Omental fat pad (tissue), 4 donors: ENCODE results near the gene LGI4. TPM values are rescaled to one million over a fixed set of nuclear protein-coding genes. Genes with fewer than 3 reads are reported as not detected.

ENCODE experiments used
- ATAC-seq: fragments of 150-250 bp; one replicate; pipeline ENCODE4 v1.9.1; 2016; ENCODE audit warnings: mild to moderate bottlenecking, moderate library complexity; ENCODE audit not compliant: low FRiP score
- DNase-seq: peaks from one replicate; pipeline ENCODE4 v3.0.0-alpha.2; 2019; ENCODE audit warnings: low spot score
- CTCF ChIP-seq, 3 donors: fragments of 450-650 bp; IDR thresholded peaks; one replicate each; pipeline ENCODE4 v1.5.1; 2016 to 2017; ENCODE audit warnings: antibody characterized with exemption in 3 of 3, mild to moderate bottlenecking in 3 of 3, moderate library complexity in 2 of 3
- small RNA-seq: library from RNA; depleted of rRNA; stranded (forward); fragments of <200 nt; gene quantifications from one replicate; pipeline ENCODE3, GENCODE V24; 2016
- total RNA-seq, 4 donors: library from RNA; depleted of rRNA; stranded (reverse); fragments of >200 nt; gene quantifications; one replicate each; pipeline ENCODE4 v1.1.0, GENCODE V29; 2016

LGI4 gene
- total RNA-seq, 4 donors from 2014 or later = 6.2 to 31.1 (median 8.3) TPM

- DNase-seq = no peak
- ATAC-seq = no peak
- no peak for TF ChIP-seq CTCF (IDR thresholded peaks at IDR 0.05)
These were observed 58.9 kb downstream of the LGI4 start for GRCh38 chr19:35076026-35076370.

- no peak for TF ChIP-seq CTCF (IDR thresholded peaks at IDR 0.05)
- ATAC-seq (no peak), DNase-seq (no peak)
These were observed 59.4 kb downstream of the LGI4 start for GRCh38 chr19:35075202-35076025.

Small RNA genes within 50 kb of the gene (small RNA-seq; reads per million reads assigned to genes)
- gene AC020907.2 = not detected

Other genes starting within 250 kb of the LGI4 start
- gene ZNF30, start 208.2 kb downstream of the LGI4 start, total RNA-seq = 1 to 10 TPM in 2 of 4 donors, under 1 TPM in 2; 0.93 to 3.9 (median 1.5) TPM
- 10 to 100 TPM in 2 of 4 donors, 1 to 10 TPM in 2; 3.7 to 29.3 (median 8.7) TPM for gene ZNF792, start 170.8 kb downstream of the LGI4 start, total RNA-seq
- 10 to 100 TPM; 34.7 to 70.7 (median 43.3) TPM for gene GRAMD1A, start 134.7 kb downstream of the LGI4 start, total RNA-seq
- gene SCN1B, start 104.6 kb downstream of the LGI4 start, total RNA-seq = 10 to 100 TPM in 3 of 4 donors, 1 to 10 TPM in 1; 8.0 to 23.2 (median 11.8) TPM
- gene HPN, start 93.3 kb downstream of the LGI4 start, total RNA-seq = 1 to 10 TPM in 3 of 4 donors, under 1 TPM in 1; 0.95 to 1.4 (median 1.2) TPM
- 1 to 10 TPM in 1 of 4 donors, under 1 TPM in 1, not detected in 2; 0.38 to 2.6 TPM for gene FXYD3, start 19.2 kb downstream of the LGI4 start, total RNA-seq
- gene FXYD1, start 3.8 kb upstream of the LGI4 start, total RNA-seq = 10 to 100 TPM; 20.5 to 32.2 (median 25.7) TPM
- not detected for gene FXYD7, start 8.2 kb upstream of the LGI4 start, total RNA-seq
- 100 to 1,000 TPM in 1 of 4 donors, 10 to 100 TPM in 3; 68.9 to 129 (median 88.8) TPM for gene FXYD5, start 19.7 kb upstream of the LGI4 start, total RNA-seq
- not detected for gene FAM187B, start 93.7 kb upstream of the LGI4 start, total RNA-seq
- 10 to 100 TPM; 10.4 to 30.9 (median 17.9) TPM for gene LSR, start 113.9 kb upstream of the LGI4 start, total RNA-seq
- 100 to 1,000 TPM in 2 of 4 donors, 10 to 100 TPM in 2; 67.0 to 106 (median 92.0) TPM for gene USF2, start 133.9 kb upstream of the LGI4 start, total RNA-seq
- 1 to 10 TPM in 1 of 4 donors, not detected in 3; 1.3 TPM for gene HAMP, start 147.5 kb upstream of the LGI4 start, total RNA-seq
- gene MAG, start 157.1 kb upstream of the LGI4 start, total RNA-seq = not detected
- gene CD22, start 194.1 kb upstream of the LGI4 start, total RNA-seq = 1 to 10 TPM; 1.3 to 5.8 (median 2.7) TPM
- gene FFAR1, start 212.8 kb upstream of the LGI4 start, total RNA-seq = not detected
- 1 to 10 TPM in 3 of 4 donors, under 1 TPM in 1; 0.95 to 5.5 (median 2.2) TPM for gene FFAR3, start 223.4 kb upstream of the LGI4 start, total RNA-seq
- gene GPR42, start 236.0 kb upstream of the LGI4 start, total RNA-seq = under 1 TPM in 2 of 4 donors, not detected in 2; 0.37 to 0.79 TPM